Stimulated activated CD8-positive, alpha-beta memory T cell treated with anti-CD3 and anti-CD28 coated beads, Interleukin-15, amount 100 ng/mL, for 1 hour (primary cell): ENCODE results near the gene EXD3.
A peak's percentile ranks its signal among the peaks of the same experiment; 100 is the strongest.

Experiments used
- DNase-seq: peaks from one replicate; pipeline ENCODE4 v3.0.0-alpha.2; 2020; ENCODE audit warnings: low read depth

Gene EXD3

GRCh38 chr9:137306066-137306849 lies 116.7 kb downstream of the EXD3 start:
- no peak for DNase-seq

- no peak for DNase-seq
These were observed 117.2 kb downstream of the EXD3 start for GRCh38 chr9:137305798-137306065.

GRCh38 chr9:137305060-137305797 lies 117.7 kb downstream of the EXD3 start:
- no peak for DNase-seq

GRCh38 chr9:137304383-137305059 lies 118.4 kb downstream of the EXD3 start:
- no peak for DNase-seq

GRCh38 chr9:137303893-137304382 lies 119.0 kb downstream of the EXD3 start:
- no peak for DNase-seq

- no peak for DNase-seq
These were observed 119.6 kb downstream of the EXD3 start for GRCh38 chr9:137303151-137303892.

GRCh38 chr9:137302449-137303150 lies 120.4 kb downstream of the EXD3 start:
- no peak for DNase-seq

GRCh38 chr9:137302118-137302448 lies 120.9 kb downstream of the EXD3 start, which contains the start of gene NRARP:
TSS of gene NRARP (minus strand) at chr9:137302271. CDS start at chr9:137301928, 343 bp downstream.
- DNase-seq = peak; percentile 75

GRCh38 chr9:137301081-137301947 lies 121.6 kb downstream of the EXD3 start:
- no peak for DNase-seq

GRCh38 chr9:137300567-137301080 lies 122.3 kb downstream of the EXD3 start:
- DNase-seq = no peak

GRCh38 chr9:137299938-137300337 lies 123.0 kb downstream of the EXD3 start:
- no peak for DNase-seq

GRCh38 chr9:137299203-137299565 lies 123.8 kb downstream of the EXD3 start:
- DNase-seq = no peak

- no peak for DNase-seq
These were observed 124.4 kb downstream of the EXD3 start for GRCh38 chr9:137298401-137299202.

- no peak for DNase-seq
These were observed 125.0 kb downstream of the EXD3 start for GRCh38 chr9:137297966-137298365.

- no peak for DNase-seq
These were observed 126.0 kb downstream of the EXD3 start for GRCh38 chr9:137296670-137297664.

- DNase-seq = no peak
These were observed 126.9 kb downstream of the EXD3 start for GRCh38 chr9:137295849-137296669.

GRCh38 chr9:137295238-137295811 lies 127.6 kb downstream of the EXD3 start:
- no peak for DNase-seq
